HEK293T (cell line): ENCODE results near the gene BST2.

Source experiments
- ARNT ChIP-seq: fragments of 450-650 bp; IDR thresholded peaks from 2 replicates; pipeline ENCODE4 v1.6.1; 2017; ENCODE audit warnings: mild to moderate bottlenecking
- CTBP1 ChIP-seq: fragments of 450-650 bp; IDR thresholded peaks from 2 replicates; pipeline ENCODE4 v1.6.1; 2016; ENCODE audit warnings: borderline replicate concordance
- ELF4 ChIP-seq: fragments of 450-650 bp; IDR thresholded peaks from 2 replicates; pipeline ENCODE4 v1.6.1; 2017; ENCODE audit warnings: antibody characterized with exemption
- FOXK2 ChIP-seq: fragments of 450-650 bp; IDR thresholded peaks from 2 replicates; pipeline ENCODE4 v1.6.1; 2016; ENCODE audit warnings: mild to moderate bottlenecking
- HDGF ChIP-seq: fragments of 450-650 bp; IDR thresholded peaks from 2 replicates; pipeline ENCODE4 v1.6.1; 2017; ENCODE audit warnings: antibody characterized with exemption, borderline replicate concordance
- L3MBTL2 ChIP-seq: fragments of 450-650 bp; conservative IDR thresholded peaks from 2 replicates; pipeline ENCODE4 v1.6.1; 2016; ENCODE audit warnings: mild to moderate bottlenecking
- NFRKB ChIP-seq: fragments of 450-650 bp; IDR thresholded peaks from 2 replicates; pipeline ENCODE4 v1.6.1; 2016; ENCODE audit warnings: mild to moderate bottlenecking, moderate library complexity
- SP1 ChIP-seq: fragments of 450-650 bp; IDR thresholded peaks from 2 replicates; pipeline ENCODE4 v1.6.1; 2017
- SUZ12 ChIP-seq: fragments of 450-650 bp; IDR thresholded peaks from 2 replicates; pipeline ENCODE4 v1.6.1; 2016; ENCODE audit warnings: mild to moderate bottlenecking
- TARDBP ChIP-seq: fragments of 450-650 bp; IDR thresholded peaks from 2 replicates; pipeline ENCODE4 v1.6.1; 2016

DNA sequence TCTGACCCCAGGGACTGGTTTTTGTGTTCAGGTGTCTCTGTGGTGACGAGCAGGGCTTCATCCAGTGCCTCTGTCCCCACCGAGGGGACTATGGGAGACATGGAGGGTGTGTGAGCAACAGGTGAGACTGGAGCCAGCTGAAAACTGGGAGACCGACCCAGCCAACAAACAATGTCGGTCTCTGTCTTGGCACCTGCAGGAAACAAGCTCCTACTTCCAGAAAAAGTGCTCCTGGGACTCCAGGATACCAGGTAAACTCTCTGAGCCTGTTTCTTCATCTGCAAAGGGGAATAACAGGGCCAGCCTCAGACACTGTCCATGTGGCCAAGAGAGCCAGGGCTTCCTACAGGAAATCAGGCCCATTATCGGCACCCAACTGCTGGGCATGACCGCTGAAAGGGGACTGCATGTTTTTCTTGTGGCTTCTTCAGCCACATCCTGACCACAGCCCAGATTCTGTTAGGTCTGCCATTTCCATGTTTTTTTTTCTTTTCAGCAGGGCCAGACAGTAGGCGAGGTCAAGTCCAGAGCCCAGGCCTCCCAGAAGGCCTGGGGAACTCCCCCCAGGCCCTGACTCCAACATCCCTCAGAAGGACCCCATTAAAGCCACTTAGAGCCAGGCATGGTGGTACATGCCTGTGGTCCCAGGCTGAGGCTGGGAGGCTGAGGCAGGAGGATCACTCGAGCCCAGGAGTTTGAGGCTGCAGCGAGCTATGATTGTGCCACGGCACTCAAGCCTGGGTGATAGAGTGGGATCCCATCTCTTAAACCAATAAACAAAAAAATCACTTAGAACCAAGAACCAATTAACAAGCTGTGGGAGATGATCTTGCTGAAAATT, 836 bp upstream of the BST2 start:
- no peak for TF ChIP-seq ELF4
- TF ChIP-seq ARNT = no peak
- TF ChIP-seq SP1 = no peak
- TF ChIP-seq HDGF = no peak
- TF ChIP-seq CTBP1 = no peak
- TF ChIP-seq FOXK2 = no peak
- TF ChIP-seq L3MBTL2 = no peak
- TF ChIP-seq NFRKB = no peak
- no peak for TF ChIP-seq SUZ12
- TF ChIP-seq TARDBP = no peak
